Measurements from ENCODE around the gene LIM2. TPM values are rescaled to one million over a fixed set of nuclear protein-coding genes. Genes with fewer than 3 reads are reported as not detected.

LIM2 gene
- total RNA-seq, 1 experiment from 2014 or later, result not detected

- peak; percentile 79 for DNase-seq (ENCODE audit: low read depth)
- in situ Hi-C loops (cut with HindIII; ENCODE audit: low pct_unique_long_range_greater_than_20kb, low sequenced_read_pairs), result no loop called here
Measured at GRCh38 chr19:51347209-51347928, 40.4 kb downstream of the LIM2 start.

GRCh38 chr19:51346742-51347141 lies 41.0 kb downstream of the LIM2 start:
- DNase-seq (ENCODE audit: low read depth), result no peak
- in situ Hi-C loops (cut with HindIII; ENCODE audit: low pct_unique_long_range_greater_than_20kb, low sequenced_read_pairs), result no loop called here

- DNase-seq (ENCODE audit: low read depth), result no peak
- in situ Hi-C loops (cut with HindIII; ENCODE audit: low pct_unique_long_range_greater_than_20kb, low sequenced_read_pairs), result no loop called here
Measured at GRCh38 chr19:51345076-51345620, 42.6 kb downstream of the LIM2 start.

- in situ Hi-C loops (cut with HindIII; ENCODE audit: low pct_unique_long_range_greater_than_20kb, low sequenced_read_pairs), result no loop called here
- no peak for DNase-seq (ENCODE audit: low read depth)
Measured at GRCh38 chr19:51342631-51343569, 44.9 kb downstream of the LIM2 start.

GRCh38 chr19:51341976-51342580 lies 45.7 kb downstream of the LIM2 start, which contains the start of gene VSIG10L:
TSS of gene VSIG10L (minus strand) at chr19:51342139. CDS start at chr19:51342124, 15 bp downstream.
- in situ Hi-C loops (cut with HindIII; ENCODE audit: low pct_unique_long_range_greater_than_20kb, low sequenced_read_pairs), result no loop called here
- no peak for DNase-seq (ENCODE audit: low read depth)

GRCh38 chr19:51341066-51341465 lies 46.7 kb downstream of the LIM2 start:
- in situ Hi-C loops (cut with HindIII; ENCODE audit: low pct_unique_long_range_greater_than_20kb, low sequenced_read_pairs), result no loop called here
- no peak for DNase-seq (ENCODE audit: low read depth)

GRCh38 chr19:51339687-51340656 lies 47.8 kb downstream of the LIM2 start:
- DNase-seq (ENCODE audit: low read depth), result peak; percentile 95
- in situ Hi-C loops (cut with HindIII; ENCODE audit: low pct_unique_long_range_greater_than_20kb, low sequenced_read_pairs), result no loop called here

GRCh38 chr19:51339313-51339686 lies 48.5 kb downstream of the LIM2 start:
- peak; percentile 85 for DNase-seq (ENCODE audit: low read depth)
- in situ Hi-C loops (cut with HindIII; ENCODE audit: low pct_unique_long_range_greater_than_20kb, low sequenced_read_pairs), result no loop called here

- in situ Hi-C loops (cut with HindIII; ENCODE audit: low pct_unique_long_range_greater_than_20kb, low sequenced_read_pairs), result no loop called here
- peak; percentile 92 for DNase-seq (ENCODE audit: low read depth)
Measured at GRCh38 chr19:51338563-51339312, 49.0 kb downstream of the LIM2 start.

GRCh38 chr19:51337861-51338562 lies 49.8 kb downstream of the LIM2 start:
- in situ Hi-C loops (cut with HindIII; ENCODE audit: low pct_unique_long_range_greater_than_20kb, low sequenced_read_pairs), result no loop called here
- DNase-seq (ENCODE audit: low read depth), result no peak

GRCh38 chr19:51337141-51337860 lies 50.5 kb downstream of the LIM2 start:
- in situ Hi-C loops (cut with HindIII; ENCODE audit: low pct_unique_long_range_greater_than_20kb, low sequenced_read_pairs), result no loop called here
- no peak for DNase-seq (ENCODE audit: low read depth)

- in situ Hi-C loops (cut with HindIII; ENCODE audit: low pct_unique_long_range_greater_than_20kb, low sequenced_read_pairs), result no loop called here
- DNase-seq (ENCODE audit: low read depth), result peak; percentile 53
Measured at GRCh38 chr19:51333836-51334460, 53.8 kb downstream of the LIM2 start.

GRCh38 chr19:51331716-51332115 lies 56.1 kb downstream of the LIM2 start:
- in situ Hi-C loops (cut with HindIII; ENCODE audit: low pct_unique_long_range_greater_than_20kb, low sequenced_read_pairs), result no loop called here
- no peak for DNase-seq (ENCODE audit: low read depth)

- DNase-seq (ENCODE audit: low read depth), result no peak
- in situ Hi-C loops (cut with HindIII; ENCODE audit: low pct_unique_long_range_greater_than_20kb, low sequenced_read_pairs), result no loop called here
Measured at GRCh38 chr19:51331193-51331592, 56.6 kb downstream of the LIM2 start.

- in situ Hi-C loops (cut with HindIII; ENCODE audit: low pct_unique_long_range_greater_than_20kb, low sequenced_read_pairs), result no loop called here
- DNase-seq (ENCODE audit: low read depth), result no peak
Measured at GRCh38 chr19:51330366-51330765, 57.4 kb downstream of the LIM2 start.

Measured in Caki2 (cell line).